ENCODE data around the gene CFAP206.

Gene CFAP206

GRCh38 chr6:87419266-87419665 is 11.5 kb downstream of the CFAP206 start:
- Histone ChIP-seq H3K9me3 (ENCODE audit: control insufficient read depth, low read length) (no peaks in the 10 kb centered on the region), H3K27ac (ENCODE audit: insufficient read depth, low read length, poor library complexity, severe bottlenecking) (no peak overlapping the region), H3K4me3 (ENCODE audit: insufficient read depth, low read depth, low read length, poor library complexity, severe bottlenecking) (no peak overlapping the region), H3K4me1 (ENCODE audit: control insufficient read depth, insufficient read depth, low read length, poor library complexity, severe bottlenecking) (no peaks in the 10 kb centered on the region), H3K36me3 (ENCODE audit: control insufficient read depth, insufficient read depth, low read length) (no peaks in the 10 kb centered on the region), H3K27me3 (replicated peaks; ENCODE audit: control insufficient read depth, insufficient read depth, low read length, poor library complexity, severe bottlenecking) (no peaks in the 10 kb centered on the region)
- no peak for DNase-seq

GRCh38 chr6:87420360-87420759 is 12.6 kb downstream of the CFAP206 start:
- H3K27ac ChIP-seq (ENCODE audit: insufficient read depth, low read length, poor library complexity, severe bottlenecking), result no peak overlapping the region
- no peaks in the 10 kb centered on the region for H3K27me3 ChIP-seq (replicated peaks; ENCODE audit: control insufficient read depth, insufficient read depth, low read length, poor library complexity, severe bottlenecking)
- no peaks in the 10 kb centered on the region for H3K9me3 ChIP-seq (ENCODE audit: control insufficient read depth, low read length)
- DNase-seq, result no peak
- H3K4me3 ChIP-seq (ENCODE audit: insufficient read depth, low read depth, low read length, poor library complexity, severe bottlenecking), result no peak overlapping the region
- H3K4me1 ChIP-seq (ENCODE audit: control insufficient read depth, insufficient read depth, low read length, poor library complexity, severe bottlenecking), result no peaks in the 10 kb centered on the region
- no peaks in the 10 kb centered on the region for H3K36me3 ChIP-seq (ENCODE audit: control insufficient read depth, insufficient read depth, low read length)

- H3K27ac ChIP-seq (ENCODE audit: insufficient read depth, low read length, poor library complexity, severe bottlenecking), result no peak overlapping the region
- H3K36me3 ChIP-seq (ENCODE audit: control insufficient read depth, insufficient read depth, low read length), result no peaks in the 10 kb centered on the region
- no peak for DNase-seq
- H3K4me3 ChIP-seq (ENCODE audit: insufficient read depth, low read depth, low read length, poor library complexity, severe bottlenecking), result no peak overlapping the region
- H3K4me1 ChIP-seq (ENCODE audit: control insufficient read depth, insufficient read depth, low read length, poor library complexity, severe bottlenecking), result no peaks in the 10 kb centered on the region
- no peaks in the 10 kb centered on the region for H3K9me3 ChIP-seq (ENCODE audit: control insufficient read depth, low read length)
- no peaks in the 10 kb centered on the region for H3K27me3 ChIP-seq (replicated peaks; ENCODE audit: control insufficient read depth, insufficient read depth, low read length, poor library complexity, severe bottlenecking)
Measured at GRCh38 chr6:87421576-87421975, 13.8 kb downstream of the CFAP206 start.

GRCh38 chr6:87426789-87427188 is 19.0 kb downstream of the CFAP206 start:
- DNase-seq, result no peak
- Histone ChIP-seq H3K27me3 (replicated peaks; ENCODE audit: control insufficient read depth, insufficient read depth, low read length, poor library complexity, severe bottlenecking) (no peaks in the 10 kb centered on the region), H3K4me3 (ENCODE audit: insufficient read depth, low read depth, low read length, poor library complexity, severe bottlenecking) (no peak overlapping the region), H3K36me3 (ENCODE audit: control insufficient read depth, insufficient read depth, low read length) (no peaks in the 10 kb centered on the region), H3K27ac (ENCODE audit: insufficient read depth, low read length, poor library complexity, severe bottlenecking) (no peak overlapping the region), H3K4me1 (ENCODE audit: control insufficient read depth, insufficient read depth, low read length, poor library complexity, severe bottlenecking) (no peaks in the 10 kb centered on the region), H3K9me3 (ENCODE audit: control insufficient read depth, low read length) (no peaks in the 10 kb centered on the region)

GRCh38 chr6:87430499-87430898 is 22.7 kb downstream of the CFAP206 start:
- no peak overlapping the region for H3K4me3 ChIP-seq (ENCODE audit: insufficient read depth, low read depth, low read length, poor library complexity, severe bottlenecking)
- no peaks in the 10 kb centered on the region for H3K36me3 ChIP-seq (ENCODE audit: control insufficient read depth, insufficient read depth, low read length)
- H3K27me3 ChIP-seq (replicated peaks; ENCODE audit: control insufficient read depth, insufficient read depth, low read length, poor library complexity, severe bottlenecking), result no peaks in the 10 kb centered on the region
- no peaks in the 10 kb centered on the region for H3K4me1 ChIP-seq (ENCODE audit: control insufficient read depth, insufficient read depth, low read length, poor library complexity, severe bottlenecking)
- H3K27ac ChIP-seq (ENCODE audit: insufficient read depth, low read length, poor library complexity, severe bottlenecking), result no peak overlapping the region
- DNase-seq, result no peak
- H3K9me3 ChIP-seq (ENCODE audit: control insufficient read depth, low read length), result no peaks in the 10 kb centered on the region

GRCh38 chr6:87431263-87431662 is 23.5 kb downstream of the CFAP206 start:
- no peak overlapping the region for H3K4me3 ChIP-seq (ENCODE audit: insufficient read depth, low read depth, low read length, poor library complexity, severe bottlenecking)
- H3K36me3 ChIP-seq (ENCODE audit: control insufficient read depth, insufficient read depth, low read length), result no peaks in the 10 kb centered on the region
- H3K27me3 ChIP-seq (replicated peaks; ENCODE audit: control insufficient read depth, insufficient read depth, low read length, poor library complexity, severe bottlenecking), result no peaks in the 10 kb centered on the region
- DNase-seq, result no peak
- H3K27ac ChIP-seq (ENCODE audit: insufficient read depth, low read length, poor library complexity, severe bottlenecking), result no peak overlapping the region
- no peaks in the 10 kb centered on the region for H3K4me1 ChIP-seq (ENCODE audit: control insufficient read depth, insufficient read depth, low read length, poor library complexity, severe bottlenecking)
- H3K9me3 ChIP-seq (ENCODE audit: control insufficient read depth, low read length), result no peaks in the 10 kb centered on the region

GRCh38 chr6:87436435-87436834 is 28.7 kb downstream of the CFAP206 start:
- Histone ChIP-seq H3K27ac (ENCODE audit: insufficient read depth, low read length, poor library complexity, severe bottlenecking) (no peak overlapping the region), H3K9me3 (ENCODE audit: control insufficient read depth, low read length) (no peaks in the 10 kb centered on the region), H3K36me3 (ENCODE audit: control insufficient read depth, insufficient read depth, low read length) (no peaks in the 10 kb centered on the region), H3K4me3 (ENCODE audit: insufficient read depth, low read depth, low read length, poor library complexity, severe bottlenecking) (no peak overlapping the region), H3K27me3 (replicated peaks; ENCODE audit: control insufficient read depth, insufficient read depth, low read length, poor library complexity, severe bottlenecking) (no peaks in the 10 kb centered on the region), H3K4me1 (ENCODE audit: control insufficient read depth, insufficient read depth, low read length, poor library complexity, severe bottlenecking) (no peaks in the 10 kb centered on the region)
- peak in 2 of 3 donors; percentile 3 to 11 for DNase-seq

GRCh38 chr6:87441711-87442110 is 33.9 kb downstream of the CFAP206 start:
- Histone ChIP-seq H3K9me3 (ENCODE audit: control insufficient read depth, low read length) (no peaks in the 10 kb centered on the region), H3K36me3 (ENCODE audit: control insufficient read depth, insufficient read depth, low read length) (no peaks in the 10 kb centered on the region), H3K4me1 (ENCODE audit: control insufficient read depth, insufficient read depth, low read length, poor library complexity, severe bottlenecking) (no peaks in the 10 kb centered on the region), H3K27me3 (replicated peaks; ENCODE audit: control insufficient read depth, insufficient read depth, low read length, poor library complexity, severe bottlenecking) (no peaks in the 10 kb centered on the region), H3K27ac (ENCODE audit: insufficient read depth, low read length, poor library complexity, severe bottlenecking) (no peak overlapping the region), H3K4me3 (ENCODE audit: insufficient read depth, low read depth, low read length, poor library complexity, severe bottlenecking) (no peak overlapping the region)
- DNase-seq, result no peak

GRCh38 chr6:87444362-87444761 is 36.6 kb downstream of the CFAP206 start:
- no peaks in the 10 kb centered on the region for H3K4me1 ChIP-seq (ENCODE audit: control insufficient read depth, insufficient read depth, low read length, poor library complexity, severe bottlenecking)
- no peak overlapping the region for H3K27ac ChIP-seq (ENCODE audit: insufficient read depth, low read length, poor library complexity, severe bottlenecking)
- no peak overlapping the region for H3K4me3 ChIP-seq (ENCODE audit: insufficient read depth, low read depth, low read length, poor library complexity, severe bottlenecking)
- no peaks in the 10 kb centered on the region for H3K9me3 ChIP-seq (ENCODE audit: control insufficient read depth, low read length)
- DNase-seq, result no peak
- H3K27me3 ChIP-seq (replicated peaks; ENCODE audit: control insufficient read depth, insufficient read depth, low read length, poor library complexity, severe bottlenecking), result no peaks in the 10 kb centered on the region
- no peaks in the 10 kb centered on the region for H3K36me3 ChIP-seq (ENCODE audit: control insufficient read depth, insufficient read depth, low read length)

- Histone ChIP-seq H3K4me3 (ENCODE audit: insufficient read depth, low read depth, low read length, poor library complexity, severe bottlenecking) (no peak overlapping the region), H3K4me1 (ENCODE audit: control insufficient read depth, insufficient read depth, low read length, poor library complexity, severe bottlenecking) (no peaks in the 10 kb centered on the region), H3K9me3 (ENCODE audit: control insufficient read depth, low read length) (no peaks in the 10 kb centered on the region), H3K27ac (ENCODE audit: insufficient read depth, low read length, poor library complexity, severe bottlenecking) (no peak overlapping the region), H3K36me3 (ENCODE audit: control insufficient read depth, insufficient read depth, low read length) (no peaks in the 10 kb centered on the region), H3K27me3 (replicated peaks; ENCODE audit: control insufficient read depth, insufficient read depth, low read length, poor library complexity, severe bottlenecking) (no peaks in the 10 kb centered on the region)
- DNase-seq, result no peak
Measured at GRCh38 chr6:87465051-87465450, 57.3 kb downstream of the CFAP206 start.
